ENCODE measurements around the gene ZCCHC7.
"Not testable (repeated sequence)": the region's sequence is repeated elsewhere in the genome, so short reads cannot be mapped to it uniquely, and the experiment has no call there.

The ZCCHC7 gene

DNA sequence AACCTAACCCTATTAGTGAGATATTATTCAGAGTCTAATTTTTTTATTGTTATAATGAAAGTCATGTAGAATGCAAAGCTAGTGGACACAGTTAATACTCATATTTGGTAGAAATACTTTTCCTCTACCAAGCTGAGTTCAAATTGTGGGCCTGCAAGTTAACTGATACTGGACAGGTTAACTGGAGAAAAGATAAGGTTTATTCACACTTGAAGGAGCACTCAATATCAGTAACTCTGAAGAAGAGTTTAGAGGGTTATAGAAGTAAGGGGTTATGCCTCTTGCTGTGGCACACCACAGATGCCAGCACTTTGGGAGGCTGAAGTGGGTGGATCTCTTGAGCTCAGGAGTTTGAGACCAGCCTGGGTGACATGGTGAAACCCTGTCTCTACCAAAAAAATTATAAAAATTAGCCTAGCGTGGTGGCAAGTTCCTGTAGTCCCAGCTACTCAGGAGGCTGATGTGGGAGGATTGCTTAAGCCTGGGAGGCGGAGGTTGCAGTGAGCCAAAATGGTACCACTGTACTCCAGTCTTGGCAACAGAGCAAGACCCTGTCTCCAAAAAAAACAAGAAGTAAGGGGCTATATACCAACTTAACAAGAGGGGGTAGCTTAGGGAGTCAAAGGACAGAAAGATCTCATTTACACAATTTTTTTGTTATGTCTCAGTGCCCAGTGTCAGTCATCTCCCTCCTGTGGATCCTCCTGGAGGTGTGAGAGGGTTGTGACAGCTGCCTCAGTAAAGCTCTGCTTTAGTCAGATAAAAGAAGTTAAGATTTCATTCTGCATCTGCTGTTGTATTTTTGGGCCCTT is 180.9 kb downstream of the ZCCHC7 start:
- no peak for DNase-seq

DNA sequence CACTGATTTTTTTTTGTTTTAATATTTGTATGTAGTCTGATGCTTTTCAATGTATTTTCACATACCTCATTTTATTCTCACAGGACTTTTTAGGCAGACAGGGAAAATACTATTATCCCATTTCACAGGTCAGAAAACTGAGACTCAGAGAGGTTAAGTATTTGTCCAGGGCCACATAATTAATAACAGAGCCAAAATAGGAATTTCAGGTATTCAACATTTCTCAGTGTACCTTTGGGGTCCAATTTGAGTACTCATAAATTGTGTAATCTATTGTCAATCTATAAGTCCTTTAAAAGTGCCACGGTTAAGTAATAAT is 181.4 kb downstream of the ZCCHC7 start:
- DNase-seq: no peak

DNA sequence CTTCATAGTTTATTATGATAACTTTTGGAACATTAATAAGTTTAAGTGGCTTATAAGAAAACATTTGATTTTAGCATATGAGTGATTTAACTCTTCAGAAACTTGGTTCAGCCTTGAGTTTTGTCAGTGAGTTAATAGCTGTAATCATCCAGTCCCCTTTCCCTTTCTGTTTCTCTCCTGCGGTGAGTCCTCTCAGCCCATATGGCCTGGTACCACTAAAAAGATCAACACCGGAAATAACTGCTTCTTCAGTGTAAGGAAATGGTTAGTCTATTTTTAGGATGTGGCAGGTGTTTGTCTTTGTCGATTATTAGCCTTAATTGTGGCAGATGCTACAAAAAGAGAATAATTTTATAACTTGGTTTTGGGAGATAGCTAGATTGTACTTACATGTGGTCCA is 181.9 kb downstream of the ZCCHC7 start:
- no peak for DNase-seq

DNA sequence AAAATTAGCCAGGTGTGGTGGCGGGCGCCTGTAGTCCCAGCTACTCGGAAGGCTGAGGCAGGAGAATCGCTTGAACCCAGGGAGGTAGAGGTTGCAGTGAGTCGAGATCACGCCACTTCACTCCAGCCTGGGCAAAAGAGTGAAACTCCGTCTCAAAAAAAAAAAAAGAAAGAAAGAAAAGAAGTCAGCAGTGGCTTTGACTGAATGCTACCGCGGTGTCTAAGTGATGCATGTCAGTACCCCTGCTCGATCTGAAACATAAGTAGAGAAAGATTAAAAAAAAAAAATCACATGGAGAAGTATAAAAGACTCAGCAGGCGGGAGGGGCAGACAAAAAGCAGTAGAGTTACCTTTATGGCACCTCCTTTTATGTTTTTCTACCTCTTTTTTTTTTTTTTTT is 182.9 kb downstream of the ZCCHC7 start:
- DNase-seq: not testable (repeated sequence)

DNA sequence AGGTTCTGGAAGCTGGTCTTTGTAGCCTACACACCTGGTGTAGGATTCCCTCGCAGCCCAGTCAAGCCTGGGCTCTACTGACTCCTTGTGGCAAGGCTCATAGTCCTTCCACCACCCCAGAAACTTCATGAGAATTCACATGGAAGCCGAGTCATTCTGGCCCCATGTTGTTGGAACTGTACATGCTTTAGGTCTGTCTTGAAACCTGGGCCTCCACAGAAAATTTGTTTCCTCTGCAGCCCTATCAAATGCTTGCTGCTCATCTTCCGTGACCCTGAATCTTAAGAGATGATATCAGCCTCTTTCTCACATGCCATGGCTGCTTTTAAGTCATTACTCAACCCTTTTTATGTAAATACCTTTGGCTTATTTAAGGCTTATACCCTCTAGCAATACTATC is 188.8 kb downstream of the ZCCHC7 start:
- no peak for DNase-seq

DNA sequence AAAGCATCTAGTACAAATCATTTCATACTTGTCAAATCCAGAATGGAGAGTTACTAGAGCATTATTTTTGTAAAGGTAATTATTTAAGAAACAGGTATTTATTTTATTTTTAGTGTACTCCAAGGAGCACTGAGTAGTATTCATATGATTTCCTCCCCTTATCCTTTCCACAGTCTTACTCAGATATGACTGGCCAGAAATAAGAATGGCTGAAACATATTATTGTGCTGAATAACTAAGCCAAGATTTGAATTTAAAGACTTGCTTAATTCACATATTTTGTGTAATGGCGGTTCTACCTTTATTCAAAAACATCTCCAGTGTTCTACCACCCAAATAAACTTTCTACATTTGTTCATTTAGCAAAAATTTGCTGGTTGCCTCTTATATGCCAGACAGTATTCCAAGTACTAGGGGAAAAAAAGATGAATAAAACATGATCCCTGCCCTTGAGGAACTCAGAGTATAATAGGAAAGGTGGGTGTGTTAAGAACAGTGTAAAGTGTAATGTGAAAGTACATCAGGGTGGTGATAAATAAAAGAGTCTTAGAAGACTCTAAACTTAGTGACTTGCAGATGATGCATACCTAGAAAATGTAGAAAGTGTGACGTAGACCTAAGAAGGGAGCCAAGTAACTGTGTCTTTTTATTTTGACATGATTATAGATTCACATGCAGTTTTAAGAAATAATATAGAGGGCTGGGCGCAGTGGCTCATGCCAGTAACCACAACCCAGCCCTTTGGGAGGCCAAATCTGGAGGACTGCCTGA is 191.7 kb downstream of the ZCCHC7 start:
- no peak for DNase-seq

DNA sequence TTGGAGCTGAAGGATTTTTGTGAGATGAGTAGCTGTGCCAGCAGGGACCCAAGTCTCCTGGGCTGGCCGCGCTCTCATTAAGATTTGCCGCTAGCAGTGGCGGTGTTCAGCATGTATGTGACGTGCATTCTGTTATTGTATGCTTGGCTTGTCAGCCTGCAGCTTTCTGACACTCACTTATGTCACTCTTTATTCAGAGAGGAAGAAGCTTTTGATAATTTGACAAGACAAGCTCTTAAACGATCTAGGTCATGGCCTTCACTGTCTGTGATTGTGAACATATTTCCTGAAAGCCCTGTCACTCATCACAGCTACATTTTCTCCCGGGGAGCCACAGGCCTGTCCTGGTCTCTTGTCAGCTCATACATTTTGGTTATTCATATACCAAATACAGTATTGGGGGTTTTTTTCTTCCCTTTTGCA is 203.9 kb downstream of the ZCCHC7 start:
- DNase-seq: no peak

DNA sequence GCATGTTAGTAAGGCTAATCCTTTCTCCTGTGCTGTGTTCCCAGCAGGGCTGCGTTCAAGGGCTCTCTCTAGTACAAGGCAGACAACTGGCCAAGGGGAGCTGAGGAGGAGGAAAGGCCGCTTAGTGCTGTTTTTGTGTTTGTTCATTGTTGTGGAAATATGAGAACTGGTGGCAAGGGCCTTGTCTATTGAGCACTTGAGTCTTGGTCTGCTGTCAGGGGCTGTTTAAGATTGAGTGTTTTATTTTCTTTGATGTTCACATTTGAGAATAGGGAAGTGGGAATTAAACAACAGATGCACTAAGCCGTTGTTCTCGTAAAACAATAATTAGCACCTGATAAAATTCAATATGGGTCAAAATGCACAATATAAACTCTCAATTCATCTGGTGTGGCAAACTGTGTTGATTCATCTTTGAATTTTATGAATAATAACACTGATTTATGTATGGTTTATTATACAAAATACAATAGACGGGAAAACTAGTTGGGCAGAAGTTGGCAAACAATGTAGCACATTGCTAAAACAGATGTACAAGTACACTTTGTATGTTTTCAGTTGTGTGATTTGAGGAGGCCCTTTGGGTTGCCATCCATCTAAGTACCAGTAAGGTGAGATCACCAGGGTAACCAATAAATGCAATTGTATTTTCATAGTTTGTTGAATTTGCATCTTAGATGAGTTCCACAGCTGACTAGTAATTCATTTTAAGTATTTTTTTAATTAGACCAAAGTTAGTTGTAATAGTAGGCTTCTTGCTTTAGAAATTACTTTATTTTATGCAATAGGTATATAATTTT is 204.5 kb downstream of the ZCCHC7 start:
- no peak for DNase-seq

DNA sequence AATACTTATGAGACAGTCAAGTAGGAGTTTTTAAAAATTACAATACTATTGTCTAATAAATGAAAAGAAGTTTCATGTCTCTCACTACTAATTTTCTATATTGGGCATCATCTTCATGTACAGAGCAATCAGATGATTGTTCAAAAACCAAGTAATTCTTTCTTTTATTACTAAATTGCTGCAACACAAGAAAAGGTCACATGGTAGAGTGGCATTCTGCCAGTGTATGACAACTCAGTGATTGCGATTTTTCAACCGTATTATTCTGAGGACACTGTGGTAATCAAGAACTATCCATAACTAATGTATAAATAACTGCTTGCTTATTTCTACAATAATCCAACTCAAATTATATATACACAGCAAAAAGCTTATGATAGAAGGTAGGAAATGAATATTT is 205.4 kb downstream of the ZCCHC7 start:
- DNase-seq: no peak

DNA sequence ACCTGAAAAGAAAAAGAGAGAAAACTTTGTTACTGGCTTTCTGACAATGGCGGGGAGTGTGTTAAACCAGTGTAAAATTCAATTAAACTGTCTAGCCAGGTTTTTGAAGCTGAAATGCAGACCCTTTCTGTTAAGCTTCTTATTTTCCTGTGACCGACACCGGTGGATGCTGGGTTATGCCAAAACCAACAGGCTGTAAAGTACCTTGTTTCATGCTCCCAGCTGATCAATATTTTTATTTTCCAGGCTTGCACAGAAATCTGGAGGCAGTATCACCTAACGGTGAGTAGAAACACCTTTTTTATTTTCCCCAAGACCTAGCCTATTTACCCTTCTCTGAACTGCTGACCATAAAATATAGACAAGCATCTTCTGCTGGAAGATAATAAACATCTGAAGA is 207.2 kb downstream of the ZCCHC7 start:
- no peak for DNase-seq

DNA sequence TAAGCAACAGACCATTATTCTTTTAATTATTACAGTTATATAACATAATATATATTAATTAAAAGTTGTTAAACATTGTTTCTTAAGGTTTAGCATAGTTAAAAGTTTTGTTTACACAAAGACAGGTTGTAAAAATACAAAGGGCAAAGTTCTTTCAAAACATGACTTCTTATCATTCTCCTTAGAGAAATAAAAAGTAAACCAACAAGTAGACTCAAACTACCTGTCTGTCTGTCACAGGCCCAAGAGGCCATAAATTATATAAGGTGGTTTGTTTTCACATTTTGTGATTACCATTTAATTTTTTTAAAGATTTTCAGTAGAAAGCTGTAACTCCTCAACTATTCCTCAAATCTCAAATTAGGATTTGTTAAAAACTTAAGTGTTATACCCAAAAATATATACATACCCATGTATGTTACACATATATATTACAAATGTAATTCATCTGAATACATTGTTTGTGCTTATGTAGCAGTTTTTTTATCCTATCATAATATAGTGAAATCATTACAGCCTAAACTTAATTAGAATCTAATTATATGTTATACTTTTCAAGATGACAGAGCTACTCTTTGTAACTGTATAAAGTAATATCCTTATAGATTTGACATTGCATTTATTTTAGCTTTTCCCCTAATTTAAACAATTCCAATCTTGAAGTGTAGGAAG is 208.3 kb downstream of the ZCCHC7 start:
- DNase-seq: no peak

DNA sequence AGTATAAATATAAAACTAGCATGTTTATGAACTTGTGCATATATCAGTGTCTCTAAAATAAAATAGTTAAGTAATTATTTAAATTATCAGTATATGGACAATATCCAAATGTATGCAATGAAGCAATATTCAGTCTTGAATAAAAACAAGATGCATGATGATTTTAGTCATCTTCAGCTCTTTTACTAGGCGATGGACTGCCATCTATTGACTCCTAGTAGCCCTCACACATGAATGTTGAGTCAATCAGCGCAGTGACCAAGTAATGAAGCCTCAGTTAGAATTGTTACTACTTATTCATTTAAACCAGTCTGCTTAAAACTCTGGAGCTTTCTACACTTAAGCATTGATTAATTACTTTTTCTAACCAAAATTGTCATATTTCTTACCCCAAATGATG is 209.2 kb downstream of the ZCCHC7 start:
- DNase-seq: peak; percentile 28

DNA sequence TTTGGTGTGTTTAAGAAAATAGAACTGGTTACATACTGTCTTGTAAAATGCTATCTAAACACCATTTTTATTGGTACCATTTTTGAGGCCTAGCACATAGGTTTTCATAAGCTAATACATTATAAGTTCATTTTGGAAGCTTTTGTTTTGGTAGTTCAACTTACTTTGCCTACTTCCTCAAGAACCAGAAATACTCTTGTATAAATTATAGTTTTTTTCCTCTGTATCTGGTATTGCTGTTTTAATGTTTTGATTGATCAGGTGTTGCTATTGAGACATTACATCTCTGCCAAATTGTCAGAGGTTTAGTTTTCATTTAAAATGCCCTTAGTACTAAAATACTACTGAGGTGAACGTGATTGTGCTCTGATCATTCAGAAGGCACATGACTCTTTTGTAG is 211.5 kb downstream of the ZCCHC7 start:
- no peak for DNase-seq

DNA sequence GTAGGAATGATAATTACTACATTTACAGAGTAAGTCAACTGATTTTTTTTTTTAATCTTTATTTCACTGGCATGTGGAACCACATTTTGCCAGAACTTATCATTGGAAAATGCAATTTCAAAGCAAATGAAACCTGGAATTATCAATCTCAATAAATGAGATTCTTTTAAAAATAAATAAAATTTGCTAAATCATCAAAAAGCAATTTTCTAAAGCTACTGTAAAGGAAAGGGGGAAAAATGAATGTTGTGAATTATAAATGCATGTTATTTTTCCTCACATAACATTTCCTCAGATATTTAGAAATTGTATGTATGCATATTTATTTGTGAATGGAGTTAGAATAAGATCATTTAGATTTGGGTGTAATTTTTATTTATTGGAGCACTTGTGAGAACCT is 212.2 kb downstream of the ZCCHC7 start:
- DNase-seq: no peak

DNA sequence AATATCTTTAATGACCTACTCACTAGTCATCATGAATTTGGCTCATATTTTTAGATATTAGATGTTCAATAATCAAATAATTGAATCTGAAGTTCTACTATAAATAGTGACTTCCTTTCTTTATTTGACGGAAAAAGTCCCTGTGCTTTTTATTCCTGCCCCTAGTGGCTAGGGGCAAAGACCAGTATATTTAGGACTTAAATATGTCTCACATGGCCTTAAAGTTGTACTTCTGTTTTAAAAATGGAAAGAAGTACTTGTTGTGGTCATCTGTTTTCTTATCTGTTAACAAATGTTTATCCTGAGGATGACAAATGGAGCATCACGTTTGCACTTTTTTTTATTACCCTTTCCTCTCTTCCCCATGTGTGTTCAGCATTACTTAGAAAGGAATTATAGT is 212.9 kb downstream of the ZCCHC7 start:
- DNase-seq: no peak

DNA sequence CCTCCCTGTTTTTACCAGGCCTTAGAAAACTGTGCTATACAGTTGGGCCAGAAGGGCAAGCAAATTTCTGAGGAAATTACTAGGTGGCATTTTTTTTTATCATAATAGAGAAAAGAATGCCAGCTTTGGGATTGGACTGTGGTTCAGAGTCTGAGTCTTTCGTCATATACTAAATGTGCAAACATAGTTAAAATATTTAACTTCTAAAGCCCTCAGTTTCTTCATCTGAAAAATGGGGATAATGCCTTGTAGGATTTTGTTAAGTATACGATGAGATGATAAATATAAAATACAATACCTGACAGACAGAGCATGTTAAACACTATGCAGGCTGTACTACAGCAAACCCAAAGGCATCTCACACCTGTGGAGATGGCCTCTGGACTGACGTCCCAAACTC is 214.9 kb downstream of the ZCCHC7 start:
- DNase-seq: no peak

DNA sequence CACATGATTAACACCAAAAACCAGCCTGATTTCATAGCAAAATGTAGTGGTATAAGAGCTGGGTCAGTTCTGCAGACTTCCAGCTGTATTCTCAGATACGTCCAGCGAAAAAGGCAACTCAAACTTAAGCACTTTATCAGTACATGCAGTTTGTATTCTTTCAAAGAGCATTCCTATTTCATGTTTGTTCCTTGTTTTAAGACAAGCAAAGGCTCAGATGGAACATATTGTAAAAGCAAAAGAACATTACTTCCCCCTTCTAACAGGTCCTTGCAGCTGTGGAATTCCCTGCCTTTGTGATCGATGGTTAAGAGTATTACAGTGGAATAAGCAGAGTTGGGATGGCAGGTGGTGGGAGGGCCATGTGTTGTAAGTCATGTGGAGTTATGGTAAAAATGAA is 215.8 kb downstream of the ZCCHC7 start:
- DNase-seq: no peak

DNA sequence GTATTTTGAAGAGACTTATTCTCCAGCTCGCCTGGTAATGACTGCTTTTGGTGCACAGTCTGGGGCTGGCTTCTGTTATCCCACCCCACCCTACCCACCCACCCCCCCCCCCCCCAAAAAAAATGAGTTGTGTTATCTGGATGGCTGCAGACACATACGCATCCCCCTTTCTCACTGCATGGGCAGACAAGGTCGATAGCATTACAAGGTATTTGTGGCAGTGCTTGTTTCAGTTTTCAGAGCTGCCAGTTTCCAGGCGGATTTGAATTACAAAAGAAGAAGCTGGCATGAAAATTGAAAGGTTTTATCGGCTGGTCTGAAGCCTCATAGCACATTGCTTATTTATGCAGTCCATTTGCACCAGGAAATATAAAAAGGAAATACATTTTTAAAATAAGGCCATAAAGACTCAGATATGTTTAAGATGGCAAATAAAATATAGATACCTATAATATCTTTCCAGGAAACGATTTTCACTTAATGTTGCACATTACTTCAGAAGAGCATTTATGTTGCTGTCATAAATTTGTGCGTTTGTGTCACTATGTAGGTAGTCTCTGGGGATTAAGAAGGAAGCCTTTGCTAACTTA is 217.0 kb downstream of the ZCCHC7 start:
- DNase-seq: no peak

DNA sequence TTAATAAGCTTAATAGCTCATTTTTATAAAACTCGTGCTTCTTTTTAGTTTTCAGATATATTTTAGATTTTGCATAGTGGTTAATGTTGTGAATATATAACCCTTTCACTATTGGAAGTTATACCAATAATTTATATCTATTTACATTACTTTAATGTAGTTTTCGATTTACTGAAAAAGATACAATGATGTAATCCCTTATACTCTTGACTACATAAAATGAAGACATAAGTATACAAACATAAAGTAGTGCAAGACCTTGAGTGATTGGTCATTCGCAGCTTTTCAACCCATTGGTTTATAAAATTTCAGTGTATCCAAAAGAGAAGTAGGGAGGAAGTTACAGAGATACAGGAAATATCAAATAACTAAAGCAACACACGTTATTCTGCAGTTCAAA is 217.8 kb downstream of the ZCCHC7 start:
- DNase-seq: no peak

DNA sequence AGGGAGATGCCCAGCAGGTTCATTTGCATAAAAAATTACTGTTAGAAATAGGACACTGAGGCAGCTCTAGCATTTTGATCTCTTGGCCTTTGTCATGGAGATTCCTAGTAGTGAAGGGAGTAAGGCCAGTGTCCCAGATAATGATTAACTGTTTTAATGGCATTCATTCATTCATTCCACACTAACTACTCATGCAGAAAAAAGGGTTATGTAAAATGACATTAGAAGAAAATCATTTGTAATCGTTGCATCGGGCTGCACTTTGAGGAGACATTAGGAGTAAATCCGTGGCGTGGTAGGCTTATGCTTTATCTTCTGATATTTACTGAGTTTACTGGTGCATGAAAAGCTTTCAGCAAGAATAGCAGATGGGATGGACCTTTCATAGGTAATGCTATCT is 219.5 kb downstream of the ZCCHC7 start:
- no peak for DNase-seq

DNA sequence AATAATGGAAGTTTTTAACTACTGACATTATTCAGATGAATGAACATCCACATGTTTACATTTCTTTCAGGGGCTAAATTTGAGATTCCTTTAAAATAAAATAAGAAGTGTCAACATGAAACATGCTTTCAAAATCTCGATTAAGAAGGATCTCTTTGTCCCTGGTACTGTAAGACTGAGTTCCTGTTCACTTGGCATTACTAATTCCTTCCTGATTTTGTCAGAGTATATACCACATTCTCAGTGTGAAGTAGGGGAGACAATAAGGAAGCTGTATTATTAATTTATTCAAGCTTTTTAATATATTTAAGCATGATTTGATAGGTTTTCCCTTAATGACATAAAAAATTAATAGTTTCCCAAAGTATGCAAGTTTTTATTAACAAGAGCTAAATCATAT is 220.6 kb downstream of the ZCCHC7 start:
- DNase-seq: no peak

DNA sequence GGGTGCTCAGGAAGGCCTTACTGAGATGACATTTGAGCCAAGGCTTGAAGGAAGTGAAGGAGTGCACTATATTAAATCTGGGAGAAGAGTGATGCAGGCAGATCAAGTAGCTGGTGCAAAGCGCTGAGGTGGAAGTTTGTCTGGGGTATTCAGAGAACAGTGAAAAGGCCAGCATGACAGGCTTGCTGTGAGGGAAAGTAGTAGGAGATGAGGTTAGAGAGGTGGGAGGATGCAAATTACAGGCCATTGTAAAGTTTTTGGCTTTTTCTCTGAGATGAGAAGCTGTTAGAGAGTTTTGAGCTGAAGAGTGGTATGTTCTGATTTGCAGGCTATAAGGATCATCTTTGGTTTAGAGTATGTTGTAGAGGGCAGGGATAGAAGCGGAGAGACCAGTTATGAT is 221.3 kb downstream of the ZCCHC7 start:
- DNase-seq: no peak

DNA sequence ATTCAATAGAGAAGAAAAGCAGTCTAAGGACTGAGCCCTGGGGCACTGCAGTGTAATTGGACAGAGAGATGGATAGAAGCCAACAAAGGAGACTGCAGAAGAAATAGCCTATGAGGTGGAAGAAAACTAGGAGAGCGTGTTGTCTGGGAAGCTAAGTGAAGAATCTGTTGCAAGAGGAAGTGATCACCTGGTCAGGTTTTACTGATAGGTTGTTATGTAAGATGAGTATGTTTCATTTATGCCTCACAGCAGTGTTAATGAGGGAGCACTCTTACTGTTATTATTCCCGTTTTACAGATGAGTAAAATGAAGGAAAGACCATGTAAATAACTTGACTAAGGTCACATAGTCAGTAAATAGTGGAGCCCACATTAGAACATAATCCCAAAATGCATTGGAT is 222.1 kb downstream of the ZCCHC7 start:
- DNase-seq: no peak

Data from GDM1 (cell line).